Measurements from ENCODE around the gene GDF9.
"Not testable (repeated sequence)": the region's sequence is repeated elsewhere in the genome, so short reads cannot be mapped to it uniquely, and the experiment has no call there.

GDF9 gene

DNA sequence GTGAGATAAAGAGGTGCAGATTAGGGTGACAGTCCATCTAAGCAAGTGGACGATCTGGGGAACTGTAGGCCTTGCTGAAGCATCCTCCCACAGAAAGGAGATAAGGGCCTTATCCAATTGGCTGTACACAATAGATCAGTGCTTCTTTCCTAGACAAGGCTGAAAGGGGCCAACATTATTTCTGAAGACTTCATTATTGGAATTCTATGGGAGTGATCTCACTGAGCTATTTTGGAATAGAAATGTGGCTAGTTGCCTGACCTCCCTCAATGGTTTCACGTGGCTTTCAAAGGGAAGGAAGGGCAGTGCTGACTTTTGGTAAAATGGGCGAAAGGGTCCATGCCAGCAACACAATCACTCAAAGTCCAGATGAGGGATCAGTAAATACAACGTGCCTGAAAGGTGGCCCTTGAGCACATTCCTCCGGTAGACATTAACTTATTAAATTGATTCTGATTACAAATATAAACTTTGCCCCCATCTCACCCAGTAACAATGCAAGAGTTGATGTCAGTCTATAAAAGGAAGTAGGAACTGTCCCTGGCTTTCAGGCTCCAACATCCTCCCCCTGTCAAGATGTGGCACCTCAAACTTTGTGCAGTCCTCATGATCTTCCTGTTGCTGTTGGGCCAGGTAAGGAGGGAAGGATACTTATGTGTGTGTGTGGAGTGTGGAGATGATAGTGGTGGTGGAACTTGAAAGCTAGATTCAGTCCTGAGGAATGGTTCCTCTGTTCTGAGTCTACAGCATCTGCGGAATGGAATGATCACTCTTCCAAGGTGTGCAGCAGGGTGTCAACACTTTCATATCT lies 7.1 kb upstream of the GDF9 start, which contains the start of gene LEAP2:
TSS of gene LEAP2 (plus strand) at position 550 of the 811 bp plus-strand sequence. CDS start at position 577, 27 bp downstream.
- no peak for DNase-seq (ENCODE audit: low spot score)

DNA sequence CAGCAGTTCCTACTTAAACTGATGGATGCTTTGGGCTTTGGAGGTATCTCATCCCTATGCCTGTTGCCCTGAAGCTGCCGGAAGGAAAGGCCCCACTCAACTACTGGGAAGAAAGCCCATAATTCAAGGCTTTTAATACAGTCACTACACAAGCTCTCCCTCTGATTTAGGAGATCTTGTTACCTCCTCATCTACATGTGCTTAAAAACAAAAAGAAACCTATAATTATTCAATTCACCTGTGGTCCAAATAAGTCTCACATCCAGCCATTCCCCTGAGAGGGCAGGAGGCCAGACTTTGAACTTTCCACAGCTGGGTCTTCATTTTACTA lies 6.5 kb upstream of the GDF9 start:
- DNase-seq (ENCODE audit: low spot score): no peak

- DNase-seq (ENCODE audit: low spot score): no peak
Observed at GRCh38 chr5:132871459-132872284, 5.4 kb upstream of the GDF9 start.

DNA sequence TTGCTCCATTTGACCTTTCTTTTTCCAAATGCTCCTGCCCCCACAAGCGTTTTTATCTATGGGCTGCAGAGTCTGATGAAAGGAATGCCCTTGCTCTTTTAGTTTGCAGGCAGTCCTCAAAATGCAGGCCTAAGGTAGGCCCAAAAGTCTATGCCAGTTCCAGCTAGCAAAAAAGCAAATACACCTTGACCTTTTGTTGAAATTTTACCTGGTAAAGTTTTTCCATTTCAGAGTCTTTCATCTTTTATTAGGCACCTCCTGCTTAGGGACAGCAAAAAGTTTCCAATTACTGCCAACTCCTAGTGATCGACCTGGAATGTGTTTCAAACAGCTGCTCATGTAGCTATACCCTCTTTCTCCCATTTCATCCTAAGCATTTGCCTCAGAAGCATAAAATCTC lies 4.5 kb upstream of the GDF9 start:
- no peak for DNase-seq (ENCODE audit: low spot score)

DNA sequence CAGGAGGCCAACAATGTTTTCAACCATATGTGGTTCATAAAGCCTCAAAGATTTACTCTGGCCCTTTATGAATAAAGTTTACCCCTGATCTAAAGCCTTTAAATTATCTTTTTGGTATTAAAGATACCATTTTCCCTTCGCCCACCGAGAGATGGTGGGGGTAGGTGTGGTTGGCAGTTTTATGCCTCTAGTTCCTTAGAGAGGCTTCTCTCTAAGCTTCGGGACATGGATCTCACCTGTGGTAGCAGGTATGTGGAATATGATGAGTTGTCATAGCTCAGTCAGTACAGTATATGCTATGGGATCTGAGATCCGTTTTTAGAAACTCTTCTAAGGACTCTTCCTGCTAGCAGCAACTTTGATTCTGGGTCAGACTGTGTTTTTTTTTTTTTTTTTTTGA lies 2.5 kb upstream of the GDF9 start:
- DNase-seq (ENCODE audit: low spot score): no peak

GRCh38 chr5:132867046-132867451 lies 780 bp upstream of the GDF9 start:
- DNase-seq (ENCODE audit: low spot score): no peak

- DNase-seq (ENCODE audit: low spot score): no peak
Observed at GRCh38 chr5:132865668-132866341, 464 bp downstream of the GDF9 start.

GRCh38 chr5:132860742-132861141 lies 5.5 kb downstream of the GDF9 start:
- DNase-seq (ENCODE audit: low spot score): no peak

- DNase-seq (ENCODE audit: low spot score): no peak
Observed at GRCh38 chr5:132859889-132860437, 6.3 kb downstream of the GDF9 start.

DNA sequence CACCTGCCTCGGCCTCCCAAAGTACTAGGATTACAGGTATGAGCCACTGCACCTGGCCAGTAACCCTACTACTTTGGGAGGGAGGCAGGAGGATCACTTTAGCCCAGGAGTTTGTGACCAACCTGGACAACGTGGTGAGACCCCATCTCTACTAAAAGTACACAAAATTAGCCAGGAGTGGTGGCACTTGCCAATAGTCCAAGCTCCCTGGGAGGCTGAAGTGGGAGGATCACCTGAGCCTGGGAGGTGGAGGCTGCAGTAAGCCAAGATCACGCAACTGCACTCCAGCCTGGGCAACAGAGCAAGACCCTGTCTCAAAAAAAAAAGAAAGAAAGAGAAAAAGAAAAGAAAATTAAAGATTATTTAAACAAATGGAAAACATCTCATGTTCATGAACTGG lies 10.3 kb downstream of the GDF9 start:
- DNase-seq (ENCODE audit: low spot score): no peak

DNA sequence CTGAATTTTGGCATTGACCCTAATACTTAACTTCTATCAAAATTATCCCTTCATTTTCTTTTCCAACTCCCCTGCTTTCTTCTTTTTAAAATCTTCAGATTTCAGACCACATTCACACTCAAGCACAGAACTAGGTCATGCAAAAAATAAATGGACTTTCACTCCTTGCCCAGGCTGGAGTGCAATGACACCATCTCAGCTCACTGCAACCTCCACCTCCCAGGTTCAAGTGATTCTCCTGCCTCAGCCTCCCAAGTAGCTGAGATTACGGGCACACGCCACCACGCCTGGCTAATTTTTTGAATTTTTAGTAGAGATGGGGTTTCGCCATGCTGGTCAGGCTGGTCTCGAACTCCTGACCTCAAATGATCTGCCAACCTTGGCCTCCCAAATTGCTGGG lies 11.3 kb downstream of the GDF9 start:
- DNase-seq (ENCODE audit: low spot score): not testable (repeated sequence)

GRCh38 chr5:132854301-132854700 lies 12.0 kb downstream of the GDF9 start:
- no peak for DNase-seq (ENCODE audit: low spot score)

GRCh38 chr5:132853790-132854189 lies 12.5 kb downstream of the GDF9 start:
- DNase-seq (ENCODE audit: low spot score): no peak

GRCh38 chr5:132853323-132853722 lies 12.9 kb downstream of the GDF9 start:
- DNase-seq (ENCODE audit: low spot score): no peak

DNA sequence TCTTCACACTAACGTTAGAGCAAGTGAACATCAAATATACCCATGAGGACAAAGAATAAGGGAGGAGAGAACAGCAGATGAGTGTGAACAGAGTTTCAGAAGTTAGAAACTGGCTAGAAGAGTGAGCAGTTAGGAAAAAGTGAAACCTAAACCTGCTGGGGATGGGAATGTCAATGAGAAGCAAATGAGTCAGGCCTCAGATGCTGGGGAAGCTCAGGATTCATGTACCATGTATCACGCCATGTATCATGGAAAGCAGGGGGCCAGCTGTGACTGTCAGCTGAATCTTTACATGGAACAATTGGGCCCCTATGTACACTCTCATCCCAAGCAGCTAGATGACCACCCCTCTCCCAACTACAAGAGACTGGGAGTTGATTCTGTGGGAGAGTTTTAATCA lies 16.2 kb downstream of the GDF9 start:
- no peak for DNase-seq (ENCODE audit: low spot score)

- DNase-seq (ENCODE audit: low spot score): no peak
Observed at GRCh38 chr5:132849347-132849746, 16.9 kb downstream of the GDF9 start.

DNA sequence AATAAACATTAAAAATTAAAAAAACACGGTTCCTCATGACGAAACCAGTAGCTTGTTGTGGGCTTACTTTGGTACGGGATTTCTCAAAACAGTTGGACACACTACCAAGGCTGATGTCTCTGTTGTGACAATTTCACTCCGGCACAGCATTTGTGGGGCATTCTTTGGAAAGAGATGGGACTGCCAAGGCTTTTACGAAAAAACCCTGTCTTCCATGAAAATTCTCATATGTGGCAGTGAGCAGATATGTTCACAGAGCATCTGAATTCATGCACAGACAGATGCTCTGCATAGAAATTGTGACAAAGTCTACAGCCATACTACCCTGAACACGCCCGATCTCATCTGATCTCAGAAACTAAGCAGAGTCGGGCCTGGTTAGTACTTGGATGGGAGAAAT lies 18.0 kb downstream of the GDF9 start:
- DNase-seq (ENCODE audit: low spot score): no peak

DNA sequence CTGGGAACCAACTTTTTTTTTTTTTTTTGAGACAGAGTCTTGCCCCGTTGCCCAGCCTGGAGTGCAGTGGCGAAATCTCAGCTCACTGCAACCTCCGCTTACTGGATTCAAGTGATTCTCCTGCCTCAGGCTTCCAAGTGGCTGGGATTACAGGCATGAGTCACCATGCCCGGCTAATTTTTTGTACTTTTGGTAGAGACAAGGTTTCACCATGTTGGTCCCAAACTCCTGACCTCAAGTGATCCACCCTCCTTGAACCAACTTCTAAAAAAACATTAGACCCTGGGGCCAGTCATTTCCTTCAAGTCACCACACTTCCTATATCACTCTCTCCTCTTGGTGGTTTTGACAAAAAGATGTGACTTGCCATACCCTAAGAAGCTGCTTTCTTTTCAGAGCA lies 25.0 kb downstream of the GDF9 start:
- no peak for DNase-seq (ENCODE audit: low spot score)

GRCh38 chr5:132840896-132841295 lies 25.4 kb downstream of the GDF9 start:
- no peak for DNase-seq (ENCODE audit: low spot score)

DNA sequence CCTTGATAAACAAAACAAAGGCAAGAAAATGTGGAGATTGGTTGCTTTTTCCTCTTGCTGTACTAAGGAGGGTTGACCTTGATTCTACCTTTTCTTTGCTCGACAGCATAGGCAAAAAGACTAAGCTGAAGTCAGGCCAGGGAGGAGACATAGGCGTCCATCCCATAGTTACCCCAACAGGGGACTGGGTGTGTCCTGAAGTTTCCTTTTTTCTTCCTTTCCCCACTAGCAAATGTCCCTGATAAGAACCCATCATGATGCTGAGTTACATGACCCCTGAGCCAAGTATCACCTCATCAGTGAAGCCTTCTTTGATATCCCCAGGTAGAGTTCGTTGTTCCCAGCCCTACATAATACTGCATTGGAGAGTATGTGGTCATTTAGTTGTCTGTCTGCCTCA lies 26.0 kb downstream of the GDF9 start:
- no peak for DNase-seq (ENCODE audit: low spot score)

DNA sequence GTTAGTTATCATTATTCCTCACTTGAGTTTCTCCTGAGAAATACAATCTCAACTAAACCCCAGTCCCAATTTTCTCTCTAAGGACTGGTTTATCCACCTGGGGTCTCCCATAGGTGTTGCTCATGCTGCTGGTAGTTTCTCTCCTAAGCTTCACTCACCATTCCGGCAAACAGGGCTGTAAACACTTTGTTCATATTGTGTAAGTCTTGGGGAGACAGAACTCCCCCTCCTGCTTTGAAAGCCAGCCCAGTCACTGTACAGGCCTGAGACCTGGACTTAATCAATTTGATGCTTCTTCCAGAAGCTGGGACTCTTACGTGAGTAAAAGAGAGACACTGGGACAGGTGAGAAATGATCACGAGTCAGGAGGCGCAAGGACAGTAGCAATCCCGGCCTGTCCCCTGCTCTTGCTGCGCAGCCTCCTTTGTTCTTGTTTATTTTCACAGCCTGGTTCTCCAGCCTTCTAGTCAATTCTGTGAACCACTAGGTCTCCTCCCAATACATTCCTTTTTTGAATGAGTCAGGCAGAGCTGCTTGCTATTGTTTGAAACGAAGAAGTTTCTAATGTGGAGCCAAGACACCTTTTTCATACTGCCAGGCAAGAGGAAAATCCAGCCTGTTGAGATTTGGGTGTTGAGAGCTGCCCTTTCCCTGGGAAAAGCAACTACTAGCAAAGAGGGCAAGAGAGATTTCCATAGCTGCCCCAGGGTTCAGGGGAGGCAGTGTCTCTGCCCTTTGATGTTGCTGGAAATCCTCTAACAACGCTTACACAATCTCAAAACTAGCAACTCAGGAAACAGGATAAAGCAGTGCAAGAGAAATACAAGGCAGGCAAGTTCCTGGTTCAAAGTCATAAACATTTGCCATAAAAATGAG lies 26.6 kb downstream of the GDF9 start:
- DNase-seq (ENCODE audit: low spot score): no peak

Measured in activated CD4-positive, alpha-beta T cell treated with anti-CD3 and anti-CD28 coated beads, Interleukin-2, Interleukin-4, amounts not matched to agents 100 ng/mL and 50 ng/mL, durations not matched to agents 16 hours and 8 hours (primary cell).